Neural cell (in vitro differentiated cells): ENCODE measurements around the gene PDXDC1. TPM values are rescaled to one million over a fixed set of nuclear protein-coding genes. Genes with fewer than 3 reads are reported as not detected.

ENCODE experiments used
- H2AFZ ChIP-seq: fragments of 200-600, 300-800 bp; sonication (generic), shearing (Covaris generic); 2 replicates; pipeline ENCODE4 v1.6.0; 2014; ENCODE audit warnings: low read depth, mild to moderate bottlenecking, antibody characterized with exemption, low read length, moderate library complexity
- H3F3A ChIP-seq: fragments of 200-600 bp; shearing (Covaris generic); 2 replicates; pipeline ENCODE4 v1.6.1; 2016; ENCODE audit warnings: mild to moderate bottlenecking, moderate library complexity, mixed read lengths, antibody characterized with exemption, low read length; ENCODE audit not compliant: insufficient read depth, poor library complexity, severe bottlenecking
- H3K27ac ChIP-seq: fragments of 200-600, 300-800 bp; sonication (generic), shearing (Covaris generic); 2 replicates; pipeline ENCODE4 v1.5.1; 2014; ENCODE audit warnings: mild to moderate bottlenecking, low read length, moderate library complexity
- H3K27me3 ChIP-seq: fragments of 300-800, 200-600 bp; sonication (generic), shearing (Covaris generic); 2 replicates; pipeline ENCODE4 v1.6.0; 2014; ENCODE audit warnings: mild to moderate bottlenecking, low read depth, low read length, moderate library complexity; ENCODE audit not compliant: insufficient read depth
- H3K36me3 ChIP-seq: fragments of 300-800, 200-600 bp; sonication (generic), shearing (Covaris generic); 2 replicates; pipeline ENCODE4 v1.5.1; 2014; ENCODE audit warnings: mild to moderate bottlenecking, antibody characterized with exemption, low read length, moderate library complexity; ENCODE audit not compliant: insufficient read depth
- H3K4me2 ChIP-seq: fragments of 300-800, 200-600 bp; sonication (generic), shearing (Covaris generic); 2 replicates; pipeline ENCODE4 v1.6.0; 2014; ENCODE audit warnings: mild to moderate bottlenecking, low read length
- H3K4me3 ChIP-seq: fragments of 300-800, 200-600 bp; sonication (generic), shearing (Covaris generic); 2 replicates; pipeline ENCODE4 v1.5.1; 2014; ENCODE audit warnings: mild to moderate bottlenecking, low read length, moderate library complexity
- H3K79me2 ChIP-seq: fragments of 200-600 bp; shearing (Covaris generic); replicated peaks from 2 replicates; pipeline ENCODE4 v1.6.0; 2014; ENCODE audit warnings: mild to moderate bottlenecking, low read length, moderate library complexity; ENCODE audit not compliant: insufficient read depth
- H3K9ac ChIP-seq: fragments of 300-800, 200-600 bp; sonication (generic), shearing (Covaris generic); 2 replicates; pipeline ENCODE4 v1.6.1; 2016; ENCODE audit warnings: mild to moderate bottlenecking, low read length, mixed read lengths
- H3K9me2 ChIP-seq: fragments of 200-600 bp; shearing (Covaris generic); 2 replicates; pipeline ENCODE4 v1.6.1; 2016; ENCODE audit warnings: mild to moderate bottlenecking, low read length, mixed read lengths; ENCODE audit not compliant: insufficient read depth
- H3K9me3 ChIP-seq: fragments of 200-600, 300-800 bp; sonication (generic), shearing (Covaris generic); 2 replicates; pipeline ENCODE4 v1.6.1; 2016; ENCODE audit warnings: mild to moderate bottlenecking, mixed run types, low read length, moderate library complexity, mixed read lengths
- H4K20me1 ChIP-seq: fragments of 200-600 bp; shearing (Covaris generic); 2 replicates; pipeline ENCODE4 v1.6.1; 2016; ENCODE audit warnings: mild to moderate bottlenecking, mixed run types; ENCODE audit not compliant: insufficient read depth
- EP300 ChIP-seq: fragments of 450-650 bp; conservative IDR thresholded peaks from 2 replicates; pipeline ENCODE4 v1.6.1; 2014; ENCODE audit warnings: antibody characterized with exemption, mild to moderate bottlenecking, moderate library complexity; ENCODE audit not compliant: poor library complexity, severe bottlenecking
- EZH2 ChIP-seq: fragments of 200-600, 300-800 bp; shearing (Covaris generic), sonication (generic); IDR thresholded peaks from 2 replicates; pipeline ENCODE4 v1.6.1; 2014; ENCODE audit warnings: antibody characterized with exemption, low read length, borderline replicate concordance, mild to moderate bottlenecking; ENCODE audit not compliant: insufficient read depth, poor library complexity, severe bottlenecking
- MXI1 ChIP-seq: fragments of 450-650 bp; conservative IDR thresholded peaks from 2 replicates; pipeline ENCODE4 v1.6.1; 2014; ENCODE audit warnings: antibody characterized with exemption, mild to moderate bottlenecking; ENCODE audit not compliant: poor library complexity, severe bottlenecking
- POLR2AphosphoS5 ChIP-seq: IDR thresholded peaks from 2 replicates; pipeline ENCODE4 v1.6.1; 2012
- RAD21 ChIP-seq: fragments of 450-650 bp; conservative IDR thresholded peaks from 2 replicates; pipeline ENCODE4 v1.6.1; 2014; ENCODE audit warnings: antibody characterized with exemption, mild to moderate bottlenecking, moderate library complexity
- REST ChIP-seq: IDR thresholded peaks from 2 replicates; pipeline ENCODE4 v1.6.1; 2012; ENCODE audit warnings: borderline replicate concordance
- SMC3 ChIP-seq: fragments of 450-650 bp; conservative IDR thresholded peaks from 2 replicates; pipeline ENCODE4 v1.6.1; 2014; ENCODE audit warnings: antibody characterized with exemption, mild to moderate bottlenecking, moderate library complexity; ENCODE audit not compliant: poor library complexity
- TAF1 ChIP-seq: IDR thresholded peaks from 2 replicates; pipeline ENCODE4 v1.6.1; 2012; ENCODE audit warnings: low read depth
- polyA plus RNA-seq: library from polyadenylated mRNA; depleted of rRNA; stranded (reverse); fragments of >200 nt; gene quantifications from 2 replicates; pipeline ENCODE4 v1.2.3, GENCODE V29; 2014
- TF ChIP-seq, protein P1 (sequence below): fragments of 450-650 bp; IDR thresholded peaks from 2 replicates; pipeline ENCODE4 v1.5.1; 2014; ENCODE audit warnings: antibody characterized with exemption, mild to moderate bottlenecking, moderate library complexity; ENCODE audit not compliant: poor library complexity, severe bottlenecking

PDXDC1 gene
- polyA plus RNA-seq, 1 donor from 2014 or later: 69.9 TPM

DNA sequence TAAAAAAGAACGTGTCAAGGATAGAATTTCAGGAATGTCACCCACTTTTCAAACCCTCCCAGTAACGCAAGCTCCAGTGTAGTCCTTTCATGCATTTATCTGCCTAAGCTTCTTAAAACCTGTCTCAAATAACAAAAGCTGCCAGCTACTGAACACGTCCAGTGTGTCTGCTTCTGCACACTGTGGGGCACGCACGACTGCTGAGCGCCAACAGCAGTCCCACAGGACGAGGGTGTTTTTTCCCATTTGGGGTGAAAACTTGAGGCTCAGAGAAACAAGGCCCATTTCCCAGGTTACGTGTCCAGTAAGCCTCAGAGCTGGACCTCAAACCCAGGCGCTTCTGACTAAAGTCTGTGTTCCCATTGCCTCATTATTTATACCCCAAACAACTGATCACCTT, 63.9 kb downstream of the PDXDC1 start:
- H3K79me2 ChIP-seq: no peaks in the 10 kb centered on the region
- H3K9me2 ChIP-seq: no peaks in the 10 kb centered on the region
- H3F3A ChIP-seq: no peaks in the 10 kb centered on the region
- H2AFZ ChIP-seq: no peak overlapping the region
- H3K9me3 ChIP-seq: no peaks in the 10 kb centered on the region
- no peak overlapping the region for H3K27ac ChIP-seq
- H3K36me3 ChIP-seq: peaks cover 5% of the 10 kb centered on the region
- no peak for TF ChIP-seq TAF1
- TF ChIP-seq REST: no peak
- no peak for TF ChIP-seq SMC3
- TF ChIP-seq, protein P1, sequence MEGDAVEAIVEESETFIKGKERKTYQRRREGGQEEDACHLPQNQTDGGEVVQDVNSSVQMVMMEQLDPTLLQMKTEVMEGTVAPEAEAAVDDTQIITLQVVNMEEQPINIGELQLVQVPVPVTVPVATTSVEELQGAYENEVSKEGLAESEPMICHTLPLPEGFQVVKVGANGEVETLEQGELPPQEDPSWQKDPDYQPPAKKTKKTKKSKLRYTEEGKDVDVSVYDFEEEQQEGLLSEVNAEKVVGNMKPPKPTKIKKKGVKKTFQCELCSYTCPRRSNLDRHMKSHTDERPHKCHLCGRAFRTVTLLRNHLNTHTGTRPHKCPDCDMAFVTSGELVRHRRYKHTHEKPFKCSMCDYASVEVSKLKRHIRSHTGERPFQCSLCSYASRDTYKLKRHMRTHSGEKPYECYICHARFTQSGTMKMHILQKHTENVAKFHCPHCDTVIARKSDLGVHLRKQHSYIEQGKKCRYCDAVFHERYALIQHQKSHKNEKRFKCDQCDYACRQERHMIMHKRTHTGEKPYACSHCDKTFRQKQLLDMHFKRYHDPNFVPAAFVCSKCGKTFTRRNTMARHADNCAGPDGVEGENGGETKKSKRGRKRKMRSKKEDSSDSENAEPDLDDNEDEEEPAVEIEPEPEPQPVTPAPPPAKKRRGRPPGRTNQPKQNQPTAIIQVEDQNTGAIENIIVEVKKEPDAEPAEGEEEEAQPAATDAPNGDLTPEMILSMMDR: no peak
- no peak for TF ChIP-seq MXI1
- no peak for TF ChIP-seq POLR2AphosphoS5
- TF ChIP-seq RAD21: no peak
- TF ChIP-seq EP300: no peak
- no peak overlapping the region for H3K4me2 ChIP-seq
- H3K27me3 ChIP-seq: no peaks in the 10 kb centered on the region
- H3K4me3 ChIP-seq: no peak overlapping the region
- no peak overlapping the region for H3K9ac ChIP-seq
- no peaks in the 10 kb centered on the region for H4K20me1 ChIP-seq

DNA sequence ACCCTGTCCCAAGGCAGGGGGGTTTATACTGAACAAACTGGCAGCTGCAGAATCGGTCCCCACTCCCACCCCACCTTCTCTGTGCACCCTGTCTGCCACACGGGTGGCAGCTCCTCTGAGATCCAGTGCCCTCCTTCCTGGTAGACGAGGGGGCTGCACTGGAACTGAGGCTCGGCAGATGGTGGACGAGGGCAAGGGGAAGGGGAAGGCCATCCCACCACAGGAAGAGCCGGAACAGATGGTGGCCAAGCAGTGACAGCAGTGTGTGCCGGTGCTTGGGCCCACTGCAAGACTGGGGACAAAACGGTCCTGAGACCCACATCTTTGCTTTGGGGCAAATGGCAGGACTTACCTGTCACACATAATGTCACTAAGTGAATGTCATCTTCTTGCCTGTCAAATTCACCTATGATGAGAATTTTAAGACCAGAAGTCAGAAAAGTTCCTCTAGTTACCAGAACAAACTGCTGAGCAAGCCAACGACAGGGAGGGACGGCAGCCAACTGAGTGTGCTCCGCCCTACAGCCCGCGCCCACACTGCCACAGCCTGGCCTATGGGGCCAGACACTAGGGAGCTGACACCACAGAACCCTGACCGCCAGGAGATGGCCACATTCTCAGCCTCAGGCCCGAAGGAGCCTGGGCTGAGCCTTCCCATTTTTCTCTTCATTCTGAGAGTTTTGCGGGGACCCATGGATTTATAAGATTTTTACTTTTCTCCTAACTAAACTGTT, 66.6 kb downstream of the PDXDC1 start:
- Histone ChIP-seq H3F3A (no peaks in the 10 kb centered on the region), H3K9me2 (no peaks in the 10 kb centered on the region), H4K20me1 (no peaks in the 10 kb centered on the region), H3K9me3 (no peaks in the 10 kb centered on the region), H3K36me3 (peaks cover 5% of the 10 kb centered on the region), H3K4me2 (no peak overlapping the region), H3K4me3 (no peak overlapping the region), H3K9ac (no peak overlapping the region), H3K27ac (no peak overlapping the region), H3K79me2 (no peaks in the 10 kb centered on the region), H3K27me3 (no peaks in the 10 kb centered on the region), H2AFZ (no peak overlapping the region)
- TF ChIP-seq EP300 (no peak), MXI1 (no peak), RAD21 (no peak), TAF1 (no peak), EZH2 (no peak)
